Right lobe of liver (tissue), 6 donors: ENCODE results near the gene PAQR7. TPM values are rescaled to one million over a fixed set of nuclear protein-coding genes. Genes with fewer than 3 reads are reported as not detected.

Experiments
- ATAC-seq, 4 donors: fragments of 200-7000 bp; cut with Tn5 transposase; one replicate each; pipeline ENCODE4 v1.9.1; 2020; ENCODE audit warnings: mild to moderate bottlenecking in 4 of 4, moderate library complexity in 4 of 4
- DNase-seq, 3 donors: peaks; one replicate each; pipeline ENCODE4 v3.0.0-alpha.2; 2020
- H3K27ac ChIP-seq, 3 donors: fragments of 200-600 bp; one replicate each; pipeline ENCODE4 v1.8.0; 2022
- H3K27me3 ChIP-seq, 2 donors: fragments of 200-600 bp; one replicate each; pipeline ENCODE4 v1.8.0; 2022
- H3K36me3 ChIP-seq, 4 donors: fragments of 200-600 bp; sonication (generic) in 1 of 4; one replicate each; pipeline versions ENCODE4 v1.5.1 to v1.8.0; 2017 to 2022; ENCODE audit warnings: control low read depth in 1 of 4
- H3K4me1 ChIP-seq, 4 donors: fragments of 200-600 bp; sonication (generic) in 1 of 4; one replicate each; pipeline versions ENCODE4 v1.5.1 to v1.8.0; 2017 to 2022; ENCODE audit warnings: control low read depth in 1 of 4
- H3K4me3 ChIP-seq, 3 donors: fragments of 200-600 bp; one replicate each; pipeline ENCODE4 v1.8.0; 2022
- H3K9me3 ChIP-seq, 4 donors: fragments of 200-600 bp; sonication (generic) in 1 of 4; one replicate each; pipeline versions ENCODE4 v1.5.1 to v1.8.0; 2017 to 2022; ENCODE audit warnings: control low read depth in 1 of 4
- POLR2A ChIP-seq: fragments of 450-650 bp; IDR thresholded peaks from one replicate; pipeline ENCODE4 v1.6.1; 2017; ENCODE audit warnings: antibody characterized with exemption, mild to moderate bottlenecking
- WGBS: methylation state at CpG from one replicate; pipeline ENCODE4 v1.1.6; 2018; ENCODE audit warnings: low coverage, low lambda C conversion rate; ENCODE audit not compliant: insufficient coverage; ENCODE audit errors: missing lambda C conversion rate; 5-methylcytosine and 5-hydroxymethylcytosine counted together
- intact Hi-C, 2 donors: fragments of 100-400 bp; cut with DNase I; formaldehyde crosslinking; loops; one replicate each; pipeline versions ENCODE4 v1.11.2 to v1.14.1; 2022
- total RNA-seq, 6 experiments: library from RNA; depleted of rRNA in 2 of 6; stranded (reverse); fragments of >200 nt in 2 of 6; fragmentation: NEBNext Ultra II Directional in 3 of 6; extraction: Animal tissue kit (Norgen Biotek cat#: 25700) in 3 of 6; gene quantifications; one replicate each; pipeline versions ENCODE4 v1.1.0 to v1.2.4, GENCODE V29; 2016 to 2023
- TF ChIP-seq, protein P1 (sequence below), 4 donors: fragments of 200-600 bp in 3 of 4; fragments of 450-650 bp in 1 of 4; IDR thresholded peaks; one replicate each; pipeline versions ENCODE4 v1.5.1 to v1.8.0; 2016 to 2022; ENCODE audit warnings: antibody characterized with exemption in 4 of 4, mild to moderate bottlenecking in 2 of 4
- donor health status: DM: no; HTN: yes; CAD: no.
- donor health status: DM: no; HTN: no; CAD: no.
- donor health status: DM: no; HTN: no; CAD: no.
- donor health status: DM: no; HTN: yes; CAD: no.
- donor health status: DM: no; HTN: yes; CAD: no.

Gene PAQR7
- total RNA-seq, 6 experiments from 2014 or later: 0.74 to 4.8 (median 2.4) TPM

DNA sequence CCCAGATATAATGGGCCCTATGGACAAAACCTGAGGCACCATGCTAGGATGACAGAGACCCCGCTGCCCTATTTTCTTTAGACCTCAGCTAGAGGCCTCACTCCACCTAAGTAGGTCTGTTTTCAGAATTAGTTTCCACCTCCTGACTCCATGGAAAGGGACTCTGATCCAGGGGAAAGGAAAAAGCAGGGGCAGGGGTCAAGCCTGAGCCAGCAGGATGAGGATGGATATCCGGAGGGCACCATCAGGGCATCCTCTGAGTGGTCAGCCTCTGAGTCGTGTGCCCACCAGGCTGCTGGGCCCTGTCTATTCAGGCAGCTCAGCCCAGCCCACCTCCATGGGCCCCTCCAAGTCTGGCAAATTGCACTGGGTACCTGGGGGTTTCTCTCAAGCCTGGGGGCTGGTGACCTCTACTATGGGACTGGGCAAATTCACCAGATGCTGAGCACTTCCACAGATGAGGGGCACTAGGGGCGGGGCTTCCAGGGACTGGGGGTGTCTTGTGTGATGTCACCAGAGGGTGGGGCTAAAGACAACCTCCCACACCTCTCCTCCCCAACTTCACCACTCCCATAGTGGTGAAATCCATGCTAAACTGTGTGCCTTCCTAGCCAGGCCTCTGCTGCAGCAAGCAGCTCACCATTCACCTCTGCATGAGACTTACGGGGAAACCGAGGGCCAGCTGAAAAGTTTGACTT is 5.5 kb downstream of the PAQR7 start:
- intact Hi-C loops: no loop called here
- no peak overlapping the region for H3K4me3 ChIP-seq

DNA sequence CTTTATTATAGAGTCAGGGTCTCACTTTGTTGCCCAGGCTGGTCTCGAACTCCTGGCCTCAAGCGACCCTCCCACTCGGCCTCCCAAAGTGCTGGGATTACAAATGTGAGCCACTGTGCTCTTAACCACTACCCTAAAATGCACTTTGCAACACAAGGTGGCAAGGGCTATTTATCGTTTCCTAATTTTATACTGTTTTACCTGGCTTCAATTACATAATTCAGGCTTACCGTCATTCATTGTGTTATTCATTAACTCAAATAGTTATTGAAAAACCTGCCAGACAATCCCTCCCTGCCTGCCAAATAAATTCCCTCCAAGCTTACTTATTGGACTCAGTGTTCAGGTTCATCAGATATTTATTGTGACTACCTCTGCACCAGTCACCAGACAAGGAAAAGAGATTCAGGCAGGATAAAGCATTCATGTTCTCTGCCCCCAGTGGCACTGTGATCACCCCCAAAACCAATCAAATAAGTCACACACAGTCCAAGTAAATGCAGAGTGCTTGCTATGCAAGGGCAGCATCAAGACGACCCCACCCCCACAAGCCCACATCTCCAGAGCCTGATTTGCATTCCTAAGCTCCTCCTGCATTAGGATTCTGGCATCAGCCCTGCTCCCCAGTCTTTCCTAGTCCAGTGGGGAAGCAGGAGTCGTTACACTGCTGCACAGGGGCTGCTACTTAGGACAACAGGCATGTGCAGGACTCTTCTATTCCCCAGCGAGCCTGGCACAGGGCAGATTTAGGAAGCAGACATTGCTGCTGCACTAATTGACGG is 8.1 kb downstream of the PAQR7 start:
- TF ChIP-seq, protein P1, sequence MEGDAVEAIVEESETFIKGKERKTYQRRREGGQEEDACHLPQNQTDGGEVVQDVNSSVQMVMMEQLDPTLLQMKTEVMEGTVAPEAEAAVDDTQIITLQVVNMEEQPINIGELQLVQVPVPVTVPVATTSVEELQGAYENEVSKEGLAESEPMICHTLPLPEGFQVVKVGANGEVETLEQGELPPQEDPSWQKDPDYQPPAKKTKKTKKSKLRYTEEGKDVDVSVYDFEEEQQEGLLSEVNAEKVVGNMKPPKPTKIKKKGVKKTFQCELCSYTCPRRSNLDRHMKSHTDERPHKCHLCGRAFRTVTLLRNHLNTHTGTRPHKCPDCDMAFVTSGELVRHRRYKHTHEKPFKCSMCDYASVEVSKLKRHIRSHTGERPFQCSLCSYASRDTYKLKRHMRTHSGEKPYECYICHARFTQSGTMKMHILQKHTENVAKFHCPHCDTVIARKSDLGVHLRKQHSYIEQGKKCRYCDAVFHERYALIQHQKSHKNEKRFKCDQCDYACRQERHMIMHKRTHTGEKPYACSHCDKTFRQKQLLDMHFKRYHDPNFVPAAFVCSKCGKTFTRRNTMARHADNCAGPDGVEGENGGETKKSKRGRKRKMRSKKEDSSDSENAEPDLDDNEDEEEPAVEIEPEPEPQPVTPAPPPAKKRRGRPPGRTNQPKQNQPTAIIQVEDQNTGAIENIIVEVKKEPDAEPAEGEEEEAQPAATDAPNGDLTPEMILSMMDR (IDR thresholded peaks at IDR 0.05): no peak
- peak; percentile 32 for TF ChIP-seq POLR2A
- WGBS: 8% methylated on average over 5 of the region's 9 CpGs
- Histone ChIP-seq H3K4me3 (no peak overlapping the region), H3K36me3 (no peaks in the 10 kb centered on the region), H3K4me1 (peaks cover 0 to 62% (median 28%) of the 10 kb centered on the region in 4 donors), H3K27me3 (no peaks in the 10 kb centered on the region), H3K9me3 (no peaks in the 10 kb centered on the region), H3K27ac (peak overlapping the region in 2 of 3 donors; percentile 81 to 84)
- DNase-seq (no peak), ATAC-seq (peak; percentile 73 to 77 (median 75))
- intact Hi-C loops: no loop called here

More for the DNA sequence above, 5.5 kb downstream of the PAQR7 start:
- DNase-seq (no peak), ATAC-seq (no peak)
- TF ChIP-seq, protein P1 (IDR thresholded peaks at IDR 0.05): no peak
- TF ChIP-seq POLR2A: no peak
- no peaks in the 10 kb centered on the region for H3K36me3 ChIP-seq
- H3K9me3 ChIP-seq: no peaks in the 10 kb centered on the region
- H3K27me3 ChIP-seq: no peaks in the 10 kb centered on the region
- WGBS: 41% methylated on average over 3 of the region's 6 CpGs
- H3K27ac ChIP-seq: peak overlapping the region in 2 of 3 donors; percentile 10 to 84
- H3K4me1 ChIP-seq: peaks cover 0 to 82% (median 34%) of the 10 kb centered on the region in 4 donors

DNA sequence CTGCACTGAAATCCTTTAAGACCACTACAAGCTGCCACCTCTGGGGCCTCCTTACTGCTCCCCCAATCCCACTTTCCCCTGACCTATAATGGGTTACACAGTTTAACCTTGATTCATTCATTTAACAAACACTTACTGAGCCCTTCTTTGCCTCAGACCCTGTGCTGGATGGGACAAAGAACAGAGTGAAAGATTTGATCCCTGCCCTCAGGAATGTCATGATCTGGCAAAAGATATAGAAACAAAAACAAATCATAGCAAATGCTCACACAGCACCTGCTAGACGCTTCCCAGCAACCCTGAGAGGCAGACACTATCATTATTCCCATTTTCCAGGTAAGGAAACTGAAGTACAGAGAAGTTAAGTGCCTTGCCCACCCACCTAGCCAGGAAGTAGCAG is 9.2 kb downstream of the PAQR7 start:
- no peak overlapping the region for H3K4me3 ChIP-seq
- DNase-seq (no peak), ATAC-seq (peak in 3 of 4 donors; percentile 37 to 42 (median 39))
- intact Hi-C loops: no loop called here
- TF ChIP-seq, protein P1 (IDR thresholded peaks at IDR 0.05): no peak
- no peak for TF ChIP-seq POLR2A
- peaks cover 0 to 50% (median 21%) of the 10 kb centered on the region in 4 donors for H3K4me1 ChIP-seq
- 7% methylated on average over 1 of the region's 1 CpG for WGBS
- peak overlapping the region in 2 of 3 donors; percentile 61 to 84 for H3K27ac ChIP-seq
- no peaks in the 10 kb centered on the region for H3K9me3 ChIP-seq
- no peaks in the 10 kb centered on the region for H3K27me3 ChIP-seq
- H3K36me3 ChIP-seq: no peaks in the 10 kb centered on the region

DNA sequence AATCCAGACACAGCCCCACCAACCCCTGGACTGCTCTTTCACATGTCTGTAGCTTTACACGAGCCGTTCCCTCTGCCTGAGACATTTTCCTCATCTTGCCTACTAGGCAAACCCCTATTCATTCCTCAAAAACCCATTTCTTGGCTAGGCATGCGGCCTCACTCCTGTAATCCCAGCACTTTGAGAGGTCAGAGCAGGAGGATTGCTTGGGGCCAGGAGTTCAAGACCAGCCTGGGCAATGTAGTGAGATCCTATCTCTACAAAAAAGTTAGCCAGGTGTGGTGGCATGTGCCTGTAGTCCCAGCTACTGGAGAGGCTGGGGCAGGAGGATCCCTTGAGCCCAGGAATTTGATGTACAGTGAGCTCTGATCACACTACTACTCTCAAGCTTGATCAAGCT is 11.1 kb downstream of the PAQR7 start:
- Histone ChIP-seq H3K36me3 (no peaks in the 10 kb centered on the region), H3K27me3 (no peaks in the 10 kb centered on the region), H3K4me1 (peaks cover 0 to 39% (median 16%) of the 10 kb centered on the region in 4 donors), H3K9me3 (no peaks in the 10 kb centered on the region), H3K27ac (no peak overlapping the region), H3K4me3 (no peak overlapping the region)
- no peak for TF ChIP-seq POLR2A
- TF ChIP-seq, protein P1 (IDR thresholded peaks at IDR 0.05): no peak
- ATAC-seq (no peak), DNase-seq (no peak)
- intact Hi-C loops: no loop called here
- WGBS: 78% methylated on average over 3 of the region's 3 CpGs
